ENCODE data around the gene TAGLN2. TPM values are rescaled to one million over a fixed set of nuclear protein-coding genes. Genes with fewer than 3 reads are reported as not detected.
"Not testable (repeated sequence)": the region's sequence is repeated elsewhere in the genome, so short reads cannot be mapped to it uniquely, and the experiment has no call there.

TAGLN2 gene
- total RNA-seq, 2 donors from 2014 or later: 268 to 291 TPM

DNA sequence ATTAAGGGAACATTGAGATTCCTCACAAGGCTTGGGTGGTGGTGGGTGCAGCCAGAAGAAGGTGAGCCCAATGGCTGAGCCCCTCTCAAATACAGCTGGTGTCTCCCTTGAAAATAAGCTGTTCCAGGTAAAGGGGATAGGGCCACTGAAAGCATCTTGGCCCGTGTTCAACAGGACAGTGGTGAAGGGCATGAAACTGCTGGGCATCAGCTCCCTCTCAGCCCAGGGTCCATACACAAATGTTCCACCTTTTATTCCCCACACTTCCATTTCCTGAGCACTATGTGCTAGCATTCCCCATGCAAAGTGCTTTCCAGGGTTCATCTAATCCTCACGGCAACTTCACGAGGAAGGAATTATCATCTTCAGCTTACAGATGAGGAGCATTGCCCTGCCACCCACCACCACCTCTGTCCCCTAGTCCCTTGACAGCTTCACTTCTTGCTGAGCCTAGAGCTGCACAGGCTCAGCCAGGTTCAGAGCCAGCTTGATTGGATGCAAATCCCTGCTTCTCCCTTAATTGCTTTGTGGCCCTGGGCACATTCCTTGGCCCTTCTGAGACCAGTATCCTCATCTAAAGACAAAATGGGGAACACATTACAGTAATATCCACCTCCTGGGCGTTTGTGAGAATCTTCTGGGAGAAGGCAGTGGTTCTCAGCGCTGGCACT lies 9.6 kb downstream of the TAGLN2 start:
- peak in 1 of 2 donors; percentile 15 for DNase-seq
- intact Hi-C loops (cut with DNase I, micrococcal nuclease): no loop called here
- no peak for ATAC-seq

DNA sequence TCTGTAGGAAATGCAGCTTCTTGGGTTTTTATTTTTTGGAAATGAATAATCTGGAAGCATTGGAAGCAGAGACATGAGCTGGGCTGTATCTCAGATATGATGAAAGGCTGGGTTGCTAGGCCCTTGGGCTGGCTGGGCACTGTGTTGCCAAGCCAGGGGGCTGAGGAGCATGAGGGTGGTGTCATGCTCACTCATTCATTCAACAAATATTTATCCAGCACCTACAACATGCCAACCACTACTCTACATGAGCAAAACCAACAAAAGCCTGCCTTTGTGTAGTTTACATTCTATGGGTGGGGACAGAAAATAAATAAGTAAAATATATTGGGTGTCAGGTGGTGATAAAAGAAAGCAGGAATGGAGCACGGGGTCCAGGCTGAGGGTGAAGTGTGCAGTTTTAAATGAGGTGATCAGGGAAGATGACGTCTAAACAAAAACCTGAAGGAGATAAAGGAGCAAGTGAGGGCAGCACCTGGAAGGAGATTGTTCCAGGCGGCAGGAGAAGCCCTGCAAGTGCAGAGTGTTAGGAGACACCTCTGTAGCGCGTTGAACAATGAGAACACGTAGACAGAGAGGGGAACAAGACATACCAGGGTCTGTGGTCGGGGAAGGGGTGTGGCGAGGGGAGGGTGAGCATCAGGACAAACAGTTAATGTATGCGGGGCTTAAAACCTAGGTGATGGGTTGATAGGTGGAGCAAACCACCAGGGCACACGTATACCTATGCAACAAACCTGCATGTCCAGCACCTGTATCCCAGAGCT lies 10.9 kb downstream of the TAGLN2 start:
- intact Hi-C loops (cut with DNase I, micrococcal nuclease): no loop called here
- ATAC-seq (peak; percentile 57), DNase-seq (peak in 1 of 2 donors; percentile 32)

DNA sequence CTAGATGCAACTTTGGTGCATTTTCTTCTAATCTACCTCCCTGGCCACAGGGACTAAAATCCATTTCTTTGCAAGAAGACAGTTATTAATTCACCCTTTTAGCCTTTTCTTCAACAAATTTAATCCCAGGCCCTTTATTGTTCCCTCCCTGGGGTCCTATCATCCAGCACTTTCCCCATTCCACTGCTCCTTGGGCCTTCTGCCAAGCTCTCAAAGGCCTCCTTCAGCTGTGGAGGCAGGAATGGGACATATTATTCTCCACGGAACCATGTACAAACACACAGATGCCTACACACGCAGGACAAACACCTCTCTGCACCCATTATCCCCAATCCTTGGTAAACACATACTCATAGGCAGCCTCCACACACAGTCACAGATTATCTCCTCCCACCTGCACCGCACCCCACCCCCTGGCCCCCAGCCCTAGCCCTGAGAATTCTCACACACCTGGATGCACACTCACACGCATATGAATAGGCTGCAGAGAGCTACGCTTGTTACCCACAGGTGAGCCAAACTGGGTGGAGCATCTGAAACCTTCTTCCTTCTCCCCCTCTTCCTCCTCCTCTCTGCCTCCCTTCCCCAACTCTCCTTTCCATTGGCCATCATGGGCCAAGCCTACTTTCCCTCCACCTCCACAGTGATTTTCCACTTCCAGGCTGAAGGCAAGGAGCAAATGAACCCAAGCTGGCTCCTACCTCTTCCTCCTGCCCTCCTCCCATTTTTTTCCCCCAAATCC lies 11.7 kb downstream of the TAGLN2 start:
- DNase-seq (no peak), ATAC-seq (peak; percentile 55)
- intact Hi-C loops (cut with DNase I, micrococcal nuclease): no loop called here

DNA sequence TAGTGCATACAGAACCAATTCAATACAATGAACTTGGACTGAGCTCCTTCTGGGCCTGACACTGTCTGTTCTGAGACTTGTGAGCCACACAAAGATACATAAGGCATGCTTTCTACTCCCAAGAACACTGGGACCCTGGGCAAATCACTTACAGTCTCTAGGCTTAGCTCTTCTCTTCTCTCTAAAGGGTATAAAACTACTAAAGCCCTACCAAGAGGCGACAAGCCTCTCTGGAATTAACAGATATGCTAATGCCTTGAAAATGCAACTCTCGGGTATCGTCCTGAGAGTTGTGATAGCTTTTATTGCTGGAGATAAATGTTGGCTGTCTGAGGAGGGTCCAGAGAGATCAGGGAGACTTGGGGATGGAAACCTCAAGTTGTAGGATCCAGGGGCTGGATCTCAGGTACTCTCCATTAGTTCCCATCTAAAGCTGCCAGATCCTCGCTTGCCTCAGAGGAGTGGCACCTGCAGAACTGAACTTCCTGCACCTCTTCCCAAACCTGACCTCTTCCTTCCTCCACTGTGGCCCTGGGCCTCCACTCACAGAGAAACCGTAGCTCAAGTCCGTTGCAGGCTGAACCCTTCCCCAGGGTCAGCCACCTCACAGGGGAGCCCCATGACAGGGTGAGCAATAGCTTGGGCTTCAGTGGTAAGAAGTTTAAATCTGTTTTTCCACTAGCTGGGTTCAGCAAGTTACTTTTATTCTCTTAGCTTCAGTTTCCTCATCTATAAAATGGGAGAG lies 13.8 kb downstream of the TAGLN2 start:
- DNase-seq (no peak), ATAC-seq (no peak)
- intact Hi-C loops (cut with DNase I, micrococcal nuclease): no loop called here

DNA sequence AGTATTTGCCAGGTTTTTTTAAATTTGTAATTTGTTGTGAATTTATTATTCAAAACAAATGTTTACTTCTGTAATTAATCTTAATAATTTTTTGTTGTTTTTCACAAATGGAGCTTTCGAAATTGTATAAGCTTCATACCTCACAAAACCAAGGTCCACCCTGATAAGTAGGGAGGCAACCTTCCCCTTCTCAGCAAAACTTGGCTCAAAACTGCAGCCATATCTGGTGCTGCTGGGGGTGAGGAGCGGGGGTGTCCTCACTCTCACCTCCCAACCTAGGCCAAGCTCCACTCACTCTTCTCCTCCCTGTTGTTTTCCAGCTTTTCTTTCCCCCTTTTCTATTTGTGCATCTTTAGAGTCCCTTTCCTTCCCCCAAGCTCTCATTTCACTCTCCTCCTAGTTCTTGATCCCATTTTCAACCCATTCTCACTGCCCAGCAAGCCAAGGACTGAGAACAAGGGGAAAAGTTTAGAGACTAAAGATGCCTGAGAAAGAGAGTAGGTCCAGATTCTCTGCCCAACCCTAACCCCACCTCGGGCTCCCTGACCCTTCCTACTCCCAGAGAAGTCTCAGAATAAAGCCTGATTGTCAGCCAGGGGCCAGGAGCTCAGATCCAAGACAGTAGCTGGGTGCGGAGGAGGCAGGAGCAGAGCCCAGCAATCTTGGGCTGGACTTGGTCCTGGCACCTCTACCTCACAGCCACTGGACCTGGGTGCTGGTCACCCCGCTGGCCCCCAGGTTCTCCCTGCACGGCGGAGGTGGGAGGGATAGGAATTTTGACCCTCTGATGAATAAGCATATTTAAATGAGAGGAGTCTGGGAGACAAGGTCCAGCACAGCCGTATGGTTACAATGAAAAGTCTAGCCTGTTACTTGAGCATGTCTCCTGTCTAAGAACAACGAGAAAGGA lies 17.0 kb downstream of the TAGLN2 start:
- ATAC-seq (no peak), DNase-seq (no peak)
- intact Hi-C loops (cut with DNase I, micrococcal nuclease): no loop called here

DNA sequence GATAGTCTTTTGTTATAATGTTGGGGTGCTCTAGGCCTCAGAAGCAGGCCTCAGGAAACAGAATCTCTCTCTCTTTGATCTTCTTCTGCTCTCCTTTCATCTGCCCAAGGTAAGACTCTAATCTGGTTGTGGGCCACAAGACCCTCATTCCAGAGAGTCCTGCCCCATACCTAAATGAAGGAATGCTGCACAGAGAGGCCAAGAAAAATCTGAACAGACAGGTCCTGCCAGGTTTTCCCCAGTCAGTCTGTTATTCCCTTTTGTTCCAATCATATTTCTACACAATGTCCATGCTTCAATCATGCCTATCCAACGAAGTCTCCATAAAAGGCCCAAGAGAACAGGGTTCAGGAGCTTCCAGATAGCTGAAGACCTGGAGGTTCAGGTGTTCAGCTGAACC lies 18.3 kb downstream of the TAGLN2 start:
- no peak for ATAC-seq

DNA sequence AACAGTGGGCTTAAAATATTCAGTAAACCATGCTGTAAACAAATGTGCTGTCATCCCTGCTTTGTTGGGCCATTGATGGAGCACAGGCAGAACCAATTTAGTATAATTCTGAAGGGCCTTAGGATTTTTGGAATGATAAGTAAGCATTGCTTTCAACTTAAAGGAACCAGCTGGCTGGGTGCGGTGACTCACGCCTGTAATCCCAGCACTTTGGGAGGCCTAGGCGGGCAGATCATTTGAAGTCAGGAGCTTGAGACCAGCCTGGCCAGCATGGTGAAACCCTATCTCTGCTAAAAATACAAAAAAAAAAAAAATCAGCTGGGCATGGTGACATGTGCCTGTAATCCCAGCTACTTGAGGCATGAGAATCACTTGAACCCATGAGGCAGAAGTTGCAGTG lies 21.3 kb downstream of the TAGLN2 start:
- DNase-seq; intact Hi-C loops (cut with DNase I, micrococcal nuclease); ATAC-seq: not testable (repeated sequence)

More for the DNA sequence above, 18.3 kb downstream of the TAGLN2 start:
- intact Hi-C loops (cut with DNase I, micrococcal nuclease): no loop called here
- no peak for DNase-seq

DNA sequence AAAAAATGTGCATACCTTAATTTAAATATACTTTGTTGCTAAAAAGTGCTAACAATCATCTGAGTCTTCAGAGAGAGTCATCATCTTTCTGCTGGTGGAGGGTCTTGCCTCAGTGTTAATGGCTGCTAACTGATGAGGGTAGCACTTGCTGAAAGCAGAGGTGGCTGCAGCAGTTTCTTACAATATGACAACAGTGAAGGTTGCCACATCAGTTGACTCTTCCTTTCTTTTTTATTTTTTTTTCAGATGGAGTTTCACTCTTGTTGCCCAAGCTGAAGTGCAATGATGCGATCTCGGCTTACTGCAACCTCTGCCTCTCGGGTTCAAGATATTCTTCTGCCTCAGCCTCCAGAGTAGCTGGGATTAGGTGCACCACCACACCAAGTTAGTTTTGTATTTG lies 22.8 kb downstream of the TAGLN2 start:
- DNase-seq: no peak
- intact Hi-C loops (cut with DNase I, micrococcal nuclease): no loop called here
- ATAC-seq: no peak

DNA sequence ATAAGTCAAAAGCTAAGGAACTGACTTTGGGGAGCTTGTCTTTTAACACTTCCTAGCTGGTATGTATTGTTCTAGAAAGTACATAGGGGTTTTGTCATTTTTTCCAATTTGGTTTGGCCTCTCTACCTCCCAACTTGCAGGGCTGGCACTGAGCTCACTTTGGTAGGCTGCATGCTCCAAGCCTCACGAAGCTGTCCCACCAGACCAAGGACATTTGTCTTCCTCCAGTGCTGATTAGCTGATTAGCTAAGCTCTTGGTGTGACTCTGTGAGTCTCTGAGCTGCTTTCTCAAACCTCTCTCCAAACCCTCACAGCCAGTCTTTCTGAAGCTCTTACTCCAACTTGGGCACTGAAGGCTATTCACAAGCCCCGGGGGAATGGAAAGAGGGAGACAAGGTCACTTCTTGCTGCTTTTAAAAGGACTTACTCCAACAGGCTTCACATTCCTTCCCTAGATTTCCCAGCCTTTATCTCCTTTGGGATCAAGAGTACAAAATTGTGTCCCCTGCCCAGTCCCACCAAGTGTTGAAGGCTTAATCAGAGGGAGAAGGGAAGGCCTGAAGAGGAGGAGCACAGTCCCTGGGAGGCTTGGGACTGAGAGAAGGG lies 24.4 kb downstream of the TAGLN2 start:
- intact Hi-C loops (cut with DNase I, micrococcal nuclease): no loop called here
- DNase-seq (no peak), ATAC-seq (no peak)

DNA sequence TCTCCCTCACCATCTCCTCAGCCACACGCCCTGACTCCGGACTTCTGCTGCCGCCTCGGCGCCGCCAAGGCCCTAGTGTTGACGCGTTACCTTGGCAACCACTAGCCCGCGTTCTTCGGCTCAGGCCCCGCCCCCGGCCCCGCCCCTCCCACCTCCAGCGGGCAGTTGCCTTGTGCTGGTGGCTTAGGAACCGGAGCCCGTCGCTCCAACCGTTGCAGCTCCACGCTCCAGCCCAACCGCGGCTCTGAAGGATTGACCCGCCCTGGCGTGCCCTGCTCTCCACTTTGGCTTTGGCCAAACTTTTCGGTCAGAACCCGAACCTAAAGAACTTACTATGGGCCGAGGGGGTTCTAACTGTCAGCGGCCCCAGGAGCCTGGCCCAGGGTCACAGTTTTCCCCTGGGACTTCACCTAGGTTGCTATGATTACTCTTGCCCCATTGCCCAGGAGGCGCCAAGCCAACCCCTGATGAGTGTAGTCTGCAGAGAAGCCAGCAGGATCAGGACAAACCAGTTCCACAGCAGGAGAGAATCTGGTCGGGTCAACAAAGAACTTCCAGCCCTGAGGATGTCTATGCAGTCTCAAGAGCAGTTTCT lies 25.1 kb downstream of the TAGLN2 start, which contains the start of gene CFAP45:
Gene CFAP45 (minus strand): TSS at position 80 of the 595 bp plus-strand sequence. CDS start 67 bp downstream, at position 13.
- intact Hi-C loops (cut with DNase I, micrococcal nuclease): no loop called here
- peak; percentile 87 to 88 for DNase-seq
- ATAC-seq: peak; percentile 95

DNA sequence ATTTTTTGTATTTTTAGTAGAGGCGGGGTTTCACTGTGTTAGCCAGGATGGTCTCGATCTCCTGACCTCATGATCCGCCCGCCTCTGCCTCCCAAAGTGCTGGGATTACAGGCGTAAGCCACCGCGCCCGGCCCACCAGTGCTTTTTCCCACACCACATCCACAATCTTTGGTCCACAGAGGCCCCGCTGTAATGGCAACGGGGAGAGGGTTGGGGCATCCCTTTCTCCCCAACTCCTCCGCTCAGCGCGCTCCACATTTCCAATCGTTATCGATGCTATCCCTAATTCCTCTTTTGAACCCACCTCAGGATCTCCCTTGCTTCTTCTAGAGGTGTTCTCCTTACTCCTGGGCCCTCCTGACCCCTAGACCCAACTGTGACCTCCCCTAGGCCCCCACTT lies 25.7 kb downstream of the TAGLN2 start:
- DNase-seq; intact Hi-C loops (cut with DNase I, micrococcal nuclease); ATAC-seq: not testable (repeated sequence)

DNA sequence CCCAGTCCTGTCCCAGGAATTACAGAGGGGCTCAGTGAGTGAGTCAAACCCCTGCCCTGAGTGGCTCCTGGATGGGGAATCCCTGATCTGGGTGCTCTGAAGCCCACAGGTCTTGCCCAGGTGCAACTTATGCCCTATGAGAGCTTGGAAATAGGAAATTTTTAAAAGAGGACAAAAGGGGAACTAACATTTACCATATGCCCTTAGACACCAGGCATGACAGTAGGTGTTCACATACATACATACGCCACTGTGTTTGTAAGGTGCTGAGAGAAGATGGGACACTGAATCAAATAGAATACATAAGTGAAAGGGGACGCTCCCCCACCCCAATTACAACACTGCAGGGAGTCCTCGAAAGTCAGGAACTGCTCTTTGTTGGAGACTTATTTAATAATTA lies 26.8 kb downstream of the TAGLN2 start:
- intact Hi-C loops (cut with DNase I, micrococcal nuclease): no loop called here
- DNase-seq: no peak
- no peak for ATAC-seq

DNA sequence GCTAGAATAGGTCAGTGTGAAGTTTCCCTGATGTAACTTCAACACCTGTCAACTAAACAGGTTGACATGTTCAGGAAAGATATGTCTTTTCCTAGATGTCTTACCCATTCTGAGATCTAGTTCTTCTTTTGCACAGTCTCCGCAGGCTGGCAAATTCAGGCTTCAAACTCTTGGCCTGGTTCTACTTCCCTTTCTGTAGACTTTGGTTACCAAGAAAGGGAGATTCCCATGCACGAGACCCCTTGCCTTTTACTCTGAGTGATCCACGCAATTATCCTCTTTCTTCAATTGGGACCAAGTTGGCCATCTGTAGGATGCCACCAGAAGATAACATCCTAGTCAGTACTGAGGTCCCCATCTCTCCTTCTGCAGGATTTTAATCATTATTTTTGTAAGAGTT lies 27.3 kb downstream of the TAGLN2 start:
- DNase-seq (no peak), ATAC-seq (no peak)
- intact Hi-C loops (cut with DNase I, micrococcal nuclease): no loop called here

DNA sequence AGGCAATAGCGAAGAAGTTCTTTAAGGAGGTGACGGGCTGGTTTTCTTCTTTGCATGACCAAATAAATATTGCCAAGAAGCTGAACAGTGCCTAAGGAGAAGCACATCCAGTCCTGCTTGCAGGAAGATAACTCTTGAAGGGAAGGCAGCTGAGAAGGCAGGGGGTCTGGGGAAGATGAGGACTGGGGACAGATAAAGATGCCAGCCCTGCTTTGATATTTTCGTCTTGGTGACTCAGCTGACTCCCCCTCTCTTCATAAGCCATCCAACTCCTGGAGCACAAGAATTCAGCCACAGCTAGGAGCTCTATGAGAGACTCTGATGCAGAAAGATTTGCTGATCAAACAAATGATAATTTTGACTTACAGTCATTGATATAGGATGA lies 28.8 kb downstream of the TAGLN2 start:
- ATAC-seq (no peak), DNase-seq (no peak)
- intact Hi-C loops (cut with DNase I, micrococcal nuclease): no loop called here

DNA sequence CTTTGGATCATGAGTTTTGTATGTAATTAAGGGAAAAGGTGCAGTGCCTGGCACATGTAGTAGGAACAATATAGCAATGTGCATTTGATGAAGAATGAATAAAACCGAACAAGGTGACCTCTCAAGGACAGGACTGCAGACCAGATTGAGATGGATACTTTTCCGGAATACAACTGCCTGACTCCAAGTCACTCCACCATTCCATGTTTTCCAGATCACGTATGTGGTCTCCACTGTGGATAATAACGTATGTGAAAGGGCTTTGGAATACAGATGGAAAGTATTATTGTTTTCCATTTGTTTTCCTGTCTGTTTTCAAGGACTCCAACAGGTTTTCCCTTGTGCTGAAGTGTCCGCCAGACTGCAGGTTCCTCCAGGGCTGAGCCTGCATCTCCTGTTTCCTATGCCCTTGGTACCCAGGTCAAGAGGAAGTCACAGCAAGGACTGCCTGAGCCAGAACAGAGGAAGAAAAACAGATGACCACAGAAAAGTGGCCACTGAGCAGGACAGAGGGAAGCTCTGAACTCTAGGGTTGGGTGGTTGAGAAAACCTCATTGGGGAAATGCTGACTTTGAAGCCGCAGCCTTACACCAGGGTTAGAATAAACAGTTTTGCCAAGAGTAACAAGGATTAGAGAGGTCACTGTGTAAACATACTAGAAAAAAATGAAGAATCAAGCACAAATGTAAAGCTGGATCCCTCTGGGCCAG lies 29.3 kb downstream of the TAGLN2 start:
- ATAC-seq (no peak), DNase-seq (no peak)
- intact Hi-C loops (cut with DNase I, micrococcal nuclease): no loop called here

DNA sequence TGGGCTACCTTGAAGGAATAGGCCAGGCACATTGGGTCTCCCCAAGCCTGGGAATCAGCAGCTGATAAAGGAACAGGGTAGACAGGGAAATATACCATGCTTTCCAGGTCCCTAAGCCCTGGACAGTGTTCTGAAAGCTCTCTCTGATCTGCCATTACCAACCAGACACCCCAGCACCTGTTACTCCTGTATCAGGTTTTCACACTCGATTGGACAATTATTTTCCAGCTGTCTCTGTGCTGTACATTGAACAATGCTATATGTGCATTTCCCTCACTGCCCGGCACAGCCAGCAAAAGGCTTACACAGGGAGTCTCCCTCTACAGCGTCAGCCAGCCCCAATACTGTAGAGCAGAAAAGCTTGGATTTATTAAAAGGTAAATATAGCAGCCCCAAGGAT lies 30.0 kb downstream of the TAGLN2 start:
- intact Hi-C loops (cut with DNase I, micrococcal nuclease): no loop called here
- ATAC-seq (no peak), DNase-seq (no peak)

DNA sequence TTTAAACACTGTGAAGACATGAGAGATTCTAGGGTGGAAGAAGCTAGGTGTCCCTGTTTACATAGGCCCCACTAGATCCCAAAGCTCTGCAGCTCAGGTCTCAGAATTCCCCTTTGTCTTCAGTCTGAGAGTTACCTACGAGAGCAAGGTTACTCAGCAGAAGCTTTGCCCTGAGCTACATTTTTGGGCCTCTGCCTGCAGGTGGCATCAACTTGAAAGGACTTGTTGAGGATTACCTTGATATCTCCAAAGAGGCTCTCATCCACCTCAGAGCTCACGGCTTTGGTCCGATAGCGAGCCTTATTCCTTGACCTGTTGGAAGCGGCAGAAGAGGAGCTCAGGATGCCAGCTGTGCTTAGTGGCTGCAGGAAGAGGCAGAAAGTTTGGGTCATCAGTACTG lies 32.4 kb downstream of the TAGLN2 start:
- ATAC-seq (peak; percentile 48), DNase-seq (no peak)
- intact Hi-C loops (cut with DNase I, micrococcal nuclease): loop anchor here in 1 of 2 donors (5.0 kb wide), 1 partner anchor 96 kb away; no protein-coding TSS in a partner anchor
